GM20000 (cell line): Measurements from ENCODE around the gene JPH3.

Experiments used
- DNase-seq: peaks from one replicate; pipeline ENCODE4 v3.0.0; 2012; ENCODE audit warnings: low spot score
- CTCF ChIP-seq: IDR thresholded peaks from 2 replicates; pipeline ENCODE4 v1.5.1; 2012; ENCODE audit warnings: mild to moderate bottlenecking, control low read depth; ENCODE audit errors: extremely low read depth, missing control alignments

The JPH3 gene

GRCh38 chr16:87664792-87665191, 62.5 kb downstream of the JPH3 start:
- DNase-seq: no peak
- TF ChIP-seq CTCF: no peak

GRCh38 chr16:87665193-87665592, 62.9 kb downstream of the JPH3 start:
- no peak for DNase-seq
- no peak for TF ChIP-seq CTCF

GRCh38 chr16:87666919-87667318, 64.6 kb downstream of the JPH3 start:
- DNase-seq: no peak
- no peak for TF ChIP-seq CTCF

GRCh38 chr16:87667443-87667842, 65.1 kb downstream of the JPH3 start:
- no peak for DNase-seq
- no peak for TF ChIP-seq CTCF

- no peak for TF ChIP-seq CTCF
- no peak for DNase-seq
These were observed 65.6 kb downstream of the JPH3 start for GRCh38 chr16:87667946-87668345.

- TF ChIP-seq CTCF: no peak
- no peak for DNase-seq
These were observed 67.4 kb downstream of the JPH3 start for GRCh38 chr16:87669672-87670071.

- no peak for TF ChIP-seq CTCF
- DNase-seq: no peak
These were observed 68.9 kb downstream of the JPH3 start for GRCh38 chr16:87671221-87671620.
